Natural killer cell (primary cell): ENCODE measurements around the gene SLC24A3. TPM values are rescaled to one million over a fixed set of nuclear protein-coding genes. Genes with fewer than 3 reads are reported as not detected.

Experiments
- ATAC-seq, 3 donors: fragments of 150-1000 bp in 2 of 3; fragments of 200-7000 bp in 1 of 3; cut with Tn5 transposase; 1 replicate in 1 of 3; 2 replicates in 2 of 3; pipeline ENCODE4 v1.10.0; 2021; ENCODE audit warnings: mild to moderate bottlenecking in 2 of 3, moderate library complexity in 2 of 3
- DNase-seq, 2 donors: peaks; one replicate each; pipeline versions ENCODE4 v3.0.0 to v3.0.0-alpha.2; 2013 to 2021; ENCODE audit warnings: mixed read lengths in 1 of 2
- H3K27ac ChIP-seq: one replicate; pipeline ENCODE4 v1.5.1; 2013; ENCODE audit warnings: mild to moderate bottlenecking, low read length
- H3K27me3 ChIP-seq: one replicate; pipeline ENCODE4 v1.6.1; 2013; ENCODE audit warnings: low read length; ENCODE audit not compliant: control insufficient read depth, insufficient read depth
- H3K36me3 ChIP-seq: one replicate; pipeline ENCODE4 v1.6.1; 2013; ENCODE audit warnings: low read length; ENCODE audit not compliant: control insufficient read depth, insufficient read depth
- H3K4me1 ChIP-seq: one replicate; pipeline ENCODE4 v1.6.1; 2013; ENCODE audit warnings: low read length; ENCODE audit not compliant: control insufficient read depth, insufficient read depth
- H3K4me3 ChIP-seq: one replicate; pipeline ENCODE4 v1.5.1; 2013; ENCODE audit warnings: low read length
- H3K9me3 ChIP-seq: one replicate; pipeline ENCODE4 v1.6.1; 2013; ENCODE audit warnings: low read length; ENCODE audit not compliant: control insufficient read depth, insufficient read depth
- H3K27ac Mint-ChIP-seq, 2 donors: one replicate each; pipeline ENCODE4 v1.8.0; 2022; ENCODE audit warnings: mild to moderate bottlenecking in 2 of 2, mixed read lengths in 2 of 2, moderate library complexity in 1 of 2
- H3K27me3 Mint-ChIP-seq, 2 donors: one replicate each; pipeline ENCODE4 v1.8.0; 2022; ENCODE audit warnings: low read depth in 2 of 2, mixed read lengths in 2 of 2
- H3K36me3 Mint-ChIP-seq: one replicate; pipeline ENCODE4 v1.8.0; 2022; ENCODE audit warnings: mixed read lengths
- H3K4me1 Mint-ChIP-seq, 2 donors: one replicate each; pipeline ENCODE4 v1.8.0; 2022; ENCODE audit warnings: mixed read lengths in 2 of 2
- H3K4me3 Mint-ChIP-seq: one replicate; pipeline ENCODE4 v1.8.0; 2022; ENCODE audit warnings: mild to moderate bottlenecking, moderate library complexity, mixed read lengths
- H3K9me3 Mint-ChIP-seq, 2 donors: one replicate each; pipeline ENCODE4 v1.8.0; 2022; ENCODE audit warnings: mixed read lengths in 2 of 2
- CTCF ChIP-seq: fragments of 200-600 bp; IDR thresholded peaks from one replicate; pipeline ENCODE4 v1.8.0; 2022; ENCODE audit warnings: antibody characterized with exemption
- WGBS: methylation state at CpG from one replicate; pipeline ENCODE4 v1.1.7; 2013; ENCODE audit warnings: missing lambda C conversion rate; ENCODE audit not compliant: insufficient coverage; 5-methylcytosine and 5-hydroxymethylcytosine counted together
- intact Hi-C: fragments of 100-400 bp; cut with micrococcal nuclease; formaldehyde crosslinking; loops from one replicate; pipeline ENCODE4 v1.14.2; 2022
- total RNA-seq, 4 donors: library from RNA; stranded (reverse); fragments of 120-200 nt in 1 of 4; gene quantifications; one replicate each; pipeline versions ENCODE4 v1.2.3 to v1.2.4, GENCODE V29; 2013 to 2022

Gene SLC24A3
- total RNA-seq, 3 donors from 2014 or later (not counting 1 experiment from before 2014, with no cell fraction given): 0.09 to 5.5 (median 0.99) TPM

GRCh38 chr20:19601126-19601810 lies 388.8 kb downstream of the SLC24A3 start:
- no peaks in the 10 kb centered on the region for H3K9me3 Mint-ChIP-seq

GRCh38 chr20:19602675-19603375 lies 390.4 kb downstream of the SLC24A3 start:
- Mint-ChIP-seq H3K27ac (no peak overlapping the region), H3K36me3 (no peaks in the 10 kb centered on the region), H3K27me3 (peaks cover 3 to 10% of the 10 kb centered on the region in 2 donors), H3K4me1 (no peaks in the 10 kb centered on the region), H3K9me3 (no peaks in the 10 kb centered on the region), H3K4me3 (no peak overlapping the region)
- no peak overlapping the region for H3K4me3 ChIP-seq
- 86% methylated on average over 8 of the region's 9 CpGs for WGBS
- H3K4me1 ChIP-seq: no peaks in the 10 kb centered on the region
- intact Hi-C loops: no loop called here
- DNase-seq (no peak), ATAC-seq (no peak)
- H3K27me3 ChIP-seq: no peaks in the 10 kb centered on the region
- H3K36me3 ChIP-seq: no peaks in the 10 kb centered on the region
- no peaks in the 10 kb centered on the region for H3K9me3 ChIP-seq
- H3K27ac ChIP-seq: no peak overlapping the region
- no peak for TF ChIP-seq CTCF

More at GRCh38 chr20:19601126-19601810, 388.8 kb downstream of the SLC24A3 start:
- no peaks in the 10 kb centered on the region for H3K9me3 ChIP-seq
- DNase-seq: no peak
- ATAC-seq: no peak
- intact Hi-C loops: no loop called here
- no peaks in the 10 kb centered on the region for H3K4me1 Mint-ChIP-seq
- no peaks in the 10 kb centered on the region for H3K36me3 ChIP-seq
- WGBS: 74% methylated on average over 9 of the region's 9 CpGs
- H3K27me3 Mint-ChIP-seq: peaks cover 7% of the 10 kb centered on the region in 2 donors
- H3K27me3 ChIP-seq: no peaks in the 10 kb centered on the region
- TF ChIP-seq CTCF: no peak
- H3K36me3 Mint-ChIP-seq: no peaks in the 10 kb centered on the region
- H3K4me3 ChIP-seq: no peak overlapping the region
- no peak overlapping the region for H3K27ac ChIP-seq
- H3K27ac Mint-ChIP-seq: no peak overlapping the region
- no peak overlapping the region for H3K4me3 Mint-ChIP-seq
- H3K4me1 ChIP-seq: no peaks in the 10 kb centered on the region

DNA sequence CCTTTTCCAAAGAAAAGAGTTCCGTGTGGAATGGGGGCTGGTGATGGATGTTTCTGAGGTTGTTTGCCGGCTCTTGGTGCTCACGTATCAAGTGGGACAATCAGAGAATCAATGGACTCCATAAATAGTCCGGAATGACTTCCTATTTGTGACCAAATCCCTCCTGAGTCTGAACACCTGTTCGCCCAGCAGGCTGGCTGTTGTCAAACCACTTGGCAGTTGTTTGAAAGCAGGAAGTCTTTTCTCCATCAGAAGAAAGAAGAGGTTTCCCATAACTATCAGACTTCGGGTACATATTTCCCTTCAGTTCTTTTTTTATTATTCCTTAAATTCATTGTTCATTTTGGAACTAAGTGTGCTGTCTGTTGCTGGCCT lies 390.9 kb downstream of the SLC24A3 start:
- H3K4me1 Mint-ChIP-seq: no peaks in the 10 kb centered on the region
- Histone ChIP-seq H3K4me3 (no peak overlapping the region), H3K27me3 (no peaks in the 10 kb centered on the region), H3K27ac (no peak overlapping the region), H3K4me1 (no peaks in the 10 kb centered on the region), H3K36me3 (no peaks in the 10 kb centered on the region), H3K9me3 (no peaks in the 10 kb centered on the region)
- no peaks in the 10 kb centered on the region for H3K36me3 Mint-ChIP-seq
- no peak for ATAC-seq
- no peaks in the 10 kb centered on the region for H3K9me3 Mint-ChIP-seq
- DNase-seq: no peak
- H3K27me3 Mint-ChIP-seq: peaks cover 0 to 11% of the 10 kb centered on the region in 2 donors
- no peak for TF ChIP-seq CTCF
- WGBS: 46% methylated on average over 4 of the region's 6 CpGs
- intact Hi-C loops: no loop called here
- H3K4me3 Mint-ChIP-seq: no peak overlapping the region
- H3K27ac Mint-ChIP-seq: no peak overlapping the region
